Pulmonary artery endothelial cell (primary cell): Measurements from ENCODE around the gene PHF14. TPM values are rescaled to one million over a fixed set of nuclear protein-coding genes. Genes with fewer than 3 reads are reported as not detected.

Experiments used
- DNase-seq: peaks from one replicate; pipeline ENCODE4 v3.0.0-alpha.2; 2011; ENCODE audit warnings: low read depth, low spot score
- total RNA-seq: library from RNA; depleted of rRNA; stranded (reverse); fragments of >200 nt; gene quantifications from 2 replicates; pipeline ENCODE4 v1.2.3, GENCODE V29; 2014

PHF14 gene
- total RNA-seq, 1 donor from 2014 or later = 34.5 TPM

GRCh38 chr7:11082552-11083213, 109.0 kb downstream of the PHF14 start:
- no peak for DNase-seq

GRCh38 chr7:11083214-11083568, 109.5 kb downstream of the PHF14 start:
- no peak for DNase-seq

GRCh38 chr7:11104578-11104977, 130.9 kb downstream of the PHF14 start:
- no peak for DNase-seq

GRCh38 chr7:11109659-11110058, 136.0 kb downstream of the PHF14 start:
- no peak for DNase-seq

GRCh38 chr7:11120068-11120664, 146.5 kb downstream of the PHF14 start:
- no peak for DNase-seq

- no peak for DNase-seq
Measured at GRCh38 chr7:11120675-11121220, 147.1 kb downstream of the PHF14 start.

GRCh38 chr7:11124856-11125559, 151.3 kb downstream of the PHF14 start:
- DNase-seq = no peak

GRCh38 chr7:11127114-11127785, 153.6 kb downstream of the PHF14 start:
- DNase-seq = no peak

- no peak for DNase-seq
Measured at GRCh38 chr7:11127988-11128387, 154.3 kb downstream of the PHF14 start.

- no peak for DNase-seq
Measured at GRCh38 chr7:11128498-11128897, 154.8 kb downstream of the PHF14 start.

GRCh38 chr7:11130012-11130411, 156.3 kb downstream of the PHF14 start:
- DNase-seq = no peak

GRCh38 chr7:11130601-11131000, 156.9 kb downstream of the PHF14 start:
- DNase-seq = no peak

- DNase-seq = no peak
Measured at GRCh38 chr7:11133436-11133959, 159.8 kb downstream of the PHF14 start.

- no peak for DNase-seq
Measured at GRCh38 chr7:11135573-11135972, 161.9 kb downstream of the PHF14 start.

GRCh38 chr7:11141541-11141940, 167.9 kb downstream of the PHF14 start:
- DNase-seq = no peak

GRCh38 chr7:11153694-11154093, 180.0 kb downstream of the PHF14 start:
- DNase-seq = no peak

- no peak for DNase-seq
Measured at GRCh38 chr7:11155883-11156282, 182.2 kb downstream of the PHF14 start.

GRCh38 chr7:11161499-11161898, 187.8 kb downstream of the PHF14 start:
- no peak for DNase-seq

GRCh38 chr7:11163220-11163619, 189.5 kb downstream of the PHF14 start:
- no peak for DNase-seq

- DNase-seq = no peak
Measured at GRCh38 chr7:11166051-11166450, 192.4 kb downstream of the PHF14 start.

- no peak for DNase-seq
Measured at GRCh38 chr7:11168650-11169170, 195.0 kb downstream of the PHF14 start.
